ENCODE results near the gene LRRC8E. TPM values are rescaled to one million over a fixed set of nuclear protein-coding genes. Genes with fewer than 3 reads are reported as not detected.

LRRC8E gene
- total RNA-seq, 1 donor from 2014 or later = not detected

DNA sequence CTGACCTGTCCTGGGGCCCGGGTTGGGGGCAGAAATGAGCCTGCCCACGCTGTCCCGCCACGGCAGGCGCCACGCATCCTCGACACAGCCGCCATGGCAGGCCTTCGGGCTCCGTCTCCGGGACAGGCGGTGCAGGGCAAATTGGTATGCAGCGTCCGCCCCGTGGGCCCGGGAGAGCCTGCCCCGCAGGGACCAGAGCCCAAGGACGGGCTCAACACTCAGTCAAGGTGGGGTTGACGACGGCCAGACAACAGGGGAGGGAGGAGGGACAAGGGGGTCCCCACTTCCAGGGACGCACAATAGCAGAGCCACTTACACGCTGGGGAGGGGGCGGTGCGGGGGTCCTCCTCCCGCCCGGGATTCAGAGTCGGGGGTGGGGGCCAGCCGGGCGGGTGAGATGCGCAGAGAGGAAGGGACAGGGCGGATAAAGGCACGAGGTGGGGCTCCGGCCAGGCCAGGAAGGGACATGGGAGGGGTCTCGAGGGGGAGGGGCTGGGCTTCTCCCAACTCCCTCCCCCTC, 36.4 kb downstream of the LRRC8E start:
- Histone ChIP-seq H3K4me1 (peaks cover 34 to 61% of the 10 kb centered on the region in 2 donors), H3K27me3 (no peaks in the 10 kb centered on the region), H3K27ac (no peak overlapping the region), H3K36me3 (peaks cover 6 to 18% of the 10 kb centered on the region in 2 donors), H3K4me3 (peak overlapping the region; percentile 69 to 73), H3K9me3 (no peaks in the 10 kb centered on the region)
- no peak for DNase-seq (ENCODE audit: low spot score in 2 of 2)
- intact Hi-C loops (cut with DNase I) = loop anchor here (5.0 to 10.0 kb wide), 4 partner anchors 590 to 1860 kb away; partner anchors contain the start of genes ALKBH7 and ZNF414
- TF ChIP-seq, protein P1, sequence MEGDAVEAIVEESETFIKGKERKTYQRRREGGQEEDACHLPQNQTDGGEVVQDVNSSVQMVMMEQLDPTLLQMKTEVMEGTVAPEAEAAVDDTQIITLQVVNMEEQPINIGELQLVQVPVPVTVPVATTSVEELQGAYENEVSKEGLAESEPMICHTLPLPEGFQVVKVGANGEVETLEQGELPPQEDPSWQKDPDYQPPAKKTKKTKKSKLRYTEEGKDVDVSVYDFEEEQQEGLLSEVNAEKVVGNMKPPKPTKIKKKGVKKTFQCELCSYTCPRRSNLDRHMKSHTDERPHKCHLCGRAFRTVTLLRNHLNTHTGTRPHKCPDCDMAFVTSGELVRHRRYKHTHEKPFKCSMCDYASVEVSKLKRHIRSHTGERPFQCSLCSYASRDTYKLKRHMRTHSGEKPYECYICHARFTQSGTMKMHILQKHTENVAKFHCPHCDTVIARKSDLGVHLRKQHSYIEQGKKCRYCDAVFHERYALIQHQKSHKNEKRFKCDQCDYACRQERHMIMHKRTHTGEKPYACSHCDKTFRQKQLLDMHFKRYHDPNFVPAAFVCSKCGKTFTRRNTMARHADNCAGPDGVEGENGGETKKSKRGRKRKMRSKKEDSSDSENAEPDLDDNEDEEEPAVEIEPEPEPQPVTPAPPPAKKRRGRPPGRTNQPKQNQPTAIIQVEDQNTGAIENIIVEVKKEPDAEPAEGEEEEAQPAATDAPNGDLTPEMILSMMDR (IDR thresholded peaks at IDR 0.05) = no peak

DNA sequence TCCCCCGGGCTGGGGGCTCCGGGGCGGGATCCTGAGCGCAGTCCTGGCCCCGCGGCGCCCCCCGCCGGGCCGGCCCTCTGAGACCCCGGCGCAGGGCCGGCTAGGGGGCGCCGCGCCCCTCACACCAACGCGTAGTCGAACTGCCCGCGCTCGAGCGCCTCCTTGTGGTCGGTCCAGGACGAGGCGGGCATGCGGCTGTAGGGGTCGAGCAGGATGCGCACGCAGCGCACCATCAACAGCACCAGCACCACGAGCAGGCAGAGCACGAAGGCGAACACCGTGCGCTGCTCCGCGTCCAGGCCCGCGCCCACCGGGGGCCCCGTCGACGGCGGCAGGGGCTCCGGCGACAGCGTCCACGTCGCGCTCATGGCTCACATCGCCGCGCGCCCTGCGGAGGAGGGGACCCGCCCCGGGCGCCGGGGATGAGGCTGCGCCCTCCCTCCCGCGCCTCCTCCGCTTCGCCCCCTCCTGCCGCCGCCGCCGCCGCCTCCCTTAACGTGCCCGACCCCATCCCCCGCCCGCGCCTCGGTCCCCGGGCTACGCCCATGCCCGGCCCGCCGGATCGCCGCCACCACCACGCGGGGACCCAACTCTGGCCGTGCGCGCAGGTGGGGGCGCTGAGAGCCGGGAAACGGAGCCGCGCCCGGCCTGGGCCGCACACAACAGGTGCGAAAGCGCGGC, 37.0 kb downstream of the LRRC8E start:
- DNase-seq (ENCODE audit: low spot score in 2 of 2) = peak in 1 of 2 donors; percentile 84
- intact Hi-C loops (cut with DNase I) = loop anchor here (5.0 to 10.0 kb wide), 4 partner anchors 589 to 1859 kb away; partner anchors contain the start of genes ALKBH7 and ZNF414
- TF ChIP-seq, protein P1 (IDR thresholded peaks at IDR 0.05) = peak; percentile 67 to 79 (median 69)
- peaks cover 32 to 63% of the 10 kb centered on the region in 2 donors for H3K4me1 ChIP-seq
- peaks cover 6 to 18% of the 10 kb centered on the region in 2 donors for H3K36me3 ChIP-seq
- H3K27ac ChIP-seq = no peak overlapping the region
- H3K4me3 ChIP-seq = peak overlapping the region; percentile 69 to 73
- H3K27me3 ChIP-seq = no peaks in the 10 kb centered on the region
- no peaks in the 10 kb centered on the region for H3K9me3 ChIP-seq

DNA sequence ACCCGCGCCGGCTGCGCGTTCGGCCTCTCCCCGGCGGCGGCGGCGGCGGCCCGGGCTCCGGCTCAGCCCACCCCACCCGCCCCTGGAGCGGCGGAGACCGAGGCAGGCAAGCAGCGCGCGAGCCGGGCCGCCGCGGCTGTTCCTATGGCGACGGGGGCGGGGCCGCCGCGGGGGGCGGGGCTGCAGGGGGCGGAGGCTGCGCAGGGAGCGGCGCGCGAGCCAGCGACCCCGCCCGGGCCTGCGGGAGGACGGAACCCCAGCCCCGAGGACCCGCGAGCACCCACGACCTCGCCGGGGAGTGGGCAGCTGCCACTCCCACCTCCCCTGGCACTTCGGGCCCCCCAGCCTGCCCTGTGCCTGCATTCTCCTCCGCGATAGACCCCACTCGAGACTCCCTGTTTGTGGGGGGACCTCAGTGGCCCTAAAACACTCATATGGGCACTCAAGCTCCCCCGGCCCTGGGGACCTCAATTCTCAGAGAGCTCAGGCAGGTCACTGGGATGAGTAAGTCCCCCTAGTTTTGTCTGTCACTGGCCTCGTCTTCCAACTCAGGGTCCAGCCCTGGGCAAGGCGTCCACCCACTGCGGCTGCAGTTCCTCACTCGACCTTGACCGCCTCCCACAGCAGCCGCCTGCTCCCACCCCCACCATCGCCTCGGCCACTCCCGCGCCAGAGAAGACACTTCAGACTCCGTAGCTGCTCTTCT, 37.9 kb downstream of the LRRC8E start, which contains the start of gene CTXN1:
Gene CTXN1 (minus strand): TSS at position 115 of the 706 bp plus-strand sequence. CDS start 597 bp downstream, outside the sequence.
- Histone ChIP-seq H3K4me1 (peaks cover 29 to 69% of the 10 kb centered on the region in 2 donors), H3K36me3 (peaks cover 6 to 20% of the 10 kb centered on the region in 2 donors), H3K27ac (no peak within 1 kb of the TSS), H3K27me3 (no peaks in the 10 kb centered on the region), H3K4me3 (peak within 1 kb of the TSS; percentile 69 to 73), H3K9me3 (no peaks in the 10 kb centered on the region)
- TF ChIP-seq, protein P1 (IDR thresholded peaks at IDR 0.05) = no peak
- intact Hi-C loops (cut with DNase I) = loop anchor here (5.0 to 10.0 kb wide), 4 partner anchors 589 to 1859 kb away; partner anchors contain the start of genes ALKBH7 and ZNF414
- peak in 1 of 2 donors; percentile 83 for DNase-seq (ENCODE audit: low spot score in 2 of 2)

DNA sequence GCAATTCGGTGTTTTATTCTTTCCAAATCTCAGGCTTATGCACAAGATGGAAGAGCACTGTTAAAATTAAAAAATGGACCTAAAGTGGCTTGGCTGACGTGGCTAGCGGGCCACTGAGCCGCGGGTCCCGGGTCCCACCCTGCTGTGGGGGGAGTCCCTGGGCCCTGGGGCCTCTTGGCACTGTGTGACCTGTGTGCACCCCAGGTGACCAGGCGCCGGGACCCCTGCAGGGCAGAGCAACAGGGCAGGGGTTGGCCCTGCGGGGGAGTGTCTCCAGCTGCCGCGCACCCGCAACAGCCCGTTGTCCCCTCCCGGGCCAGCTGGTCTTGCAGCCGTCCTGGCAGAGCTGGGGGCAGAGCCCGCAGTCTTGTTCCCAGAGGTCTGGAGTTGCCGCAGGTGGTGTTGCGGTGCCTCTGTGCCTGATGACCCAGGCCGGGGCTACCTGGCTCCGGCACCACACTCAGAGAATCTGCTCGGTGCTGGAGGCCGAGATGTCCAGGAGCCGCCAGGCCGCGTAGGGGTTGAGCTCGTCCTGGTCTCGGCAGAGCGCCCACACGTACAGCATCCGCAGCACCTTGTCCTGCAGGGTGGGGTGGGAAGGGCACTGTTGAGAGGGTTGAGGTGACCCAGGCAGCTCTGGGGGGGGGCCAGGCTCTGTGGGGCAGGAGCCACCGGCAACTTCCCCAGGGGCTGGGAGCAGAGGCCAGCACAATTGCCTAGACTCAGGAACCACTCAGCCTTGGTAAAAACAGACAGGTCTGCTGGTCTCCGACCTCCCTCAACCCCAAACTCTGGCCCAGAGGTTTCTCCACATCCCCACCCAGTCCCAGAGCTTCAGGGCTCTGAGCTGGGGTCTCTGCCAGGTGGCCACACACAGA, 38.7 kb downstream of the LRRC8E start:
- DNase-seq (ENCODE audit: low spot score in 2 of 2) = no peak
- H3K27me3 ChIP-seq = no peaks in the 10 kb centered on the region
- H3K4me3 ChIP-seq = no peak overlapping the region
- peak overlapping the region; percentile 93 to 96 for H3K27ac ChIP-seq
- TF ChIP-seq, protein P1 (IDR thresholded peaks at IDR 0.05) = no peak
- intact Hi-C loops (cut with DNase I) = loop anchor here (5.0 to 10.0 kb wide), 4 partner anchors 588 to 1858 kb away; partner anchors contain the start of genes ALKBH7 and ZNF414
- peaks cover 21 to 65% of the 10 kb centered on the region in 2 donors for H3K4me1 ChIP-seq
- H3K36me3 ChIP-seq = peaks cover 9 to 27% of the 10 kb centered on the region in 2 donors
- no peaks in the 10 kb centered on the region for H3K9me3 ChIP-seq

Measured in ascending aorta (tissue), 2 donors.